ENCODE results near the gene ADGRV1.
A peak's percentile ranks its signal among the peaks of the same experiment; 100 is the strongest.
"Not testable (repeated sequence)": the region's sequence is repeated elsewhere in the genome, so short reads cannot be mapped to it uniquely, and the experiment has no call there.

The ADGRV1 gene

DNA sequence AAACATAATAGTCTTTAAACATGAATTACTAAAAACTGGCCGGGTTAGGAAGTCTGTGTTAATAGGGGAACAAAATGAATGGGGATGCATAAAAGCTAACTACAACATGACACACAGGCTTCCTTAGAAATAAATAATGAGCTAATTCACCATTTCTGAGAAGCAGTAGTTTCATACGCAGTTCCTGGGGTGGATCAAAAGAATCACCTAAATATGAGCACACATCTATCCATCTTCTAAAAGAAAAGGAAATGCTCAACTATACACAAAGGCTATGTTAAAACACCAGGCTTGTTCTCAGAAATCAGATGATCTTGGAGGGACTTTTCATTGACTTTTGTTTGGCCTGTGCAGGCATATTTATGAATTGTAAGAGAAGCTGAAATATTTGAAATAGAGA, 451.5 kb downstream of the ADGRV1 start:
- no peak for DNase-seq

DNA sequence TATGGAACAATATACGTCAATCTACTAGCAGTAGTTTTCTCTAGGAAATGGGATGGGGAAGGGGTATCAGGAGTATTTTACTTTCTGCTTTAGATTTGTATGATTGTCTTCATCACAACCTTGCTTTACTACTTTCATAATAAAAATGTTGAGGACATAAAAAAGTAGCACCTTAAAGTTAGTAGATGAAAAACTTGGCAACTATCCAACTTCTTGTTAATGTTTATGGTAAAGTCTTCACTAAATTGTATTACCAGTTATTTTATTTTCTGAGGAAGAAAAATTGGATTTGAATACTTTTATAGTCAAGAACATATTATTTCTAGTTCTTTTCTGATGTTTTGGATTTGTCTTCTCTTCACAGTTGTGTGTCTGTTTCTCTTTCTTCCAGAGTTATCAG, 452.4 kb downstream of the ADGRV1 start:
- DNase-seq = no peak

DNA sequence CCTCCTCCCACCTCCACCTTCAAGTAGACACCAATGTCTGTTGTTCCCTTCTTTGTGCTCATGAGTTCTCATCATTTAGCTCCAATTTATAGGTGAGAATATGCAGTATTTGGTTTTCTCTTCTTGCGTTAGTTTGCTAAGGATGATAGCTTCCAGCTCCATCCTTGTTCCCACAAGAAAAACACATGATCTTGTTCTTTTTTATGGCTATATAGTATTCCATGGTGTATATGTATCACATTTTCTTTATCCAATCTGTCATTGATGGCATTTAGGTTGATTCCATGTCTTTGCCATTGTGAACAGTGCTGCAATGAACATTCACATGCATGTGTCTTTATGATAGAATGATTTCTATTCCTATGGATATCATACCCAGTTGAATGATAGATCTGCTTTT, 454.3 kb downstream of the ADGRV1 start:
- DNase-seq = not testable (repeated sequence)

DNA sequence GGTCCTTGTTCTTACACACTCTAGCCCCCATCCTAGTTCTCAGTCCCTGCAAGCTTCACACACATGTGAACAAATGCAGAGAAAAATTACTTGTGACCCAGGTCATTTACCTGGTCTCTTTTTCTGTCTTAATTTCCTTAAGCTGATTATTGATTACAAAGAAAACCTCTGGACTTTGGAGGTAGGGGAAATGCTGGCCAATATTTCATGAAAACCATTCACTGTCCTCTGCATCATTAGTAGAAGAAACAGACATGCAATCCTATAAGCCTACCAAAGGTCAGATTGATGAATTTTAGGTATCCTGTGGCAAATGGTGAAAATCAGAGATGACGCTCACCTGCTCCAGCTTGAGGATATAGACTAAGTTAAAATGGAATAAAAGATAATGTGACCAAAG, 457.7 kb downstream of the ADGRV1 start:
- DNase-seq = no peak

DNA sequence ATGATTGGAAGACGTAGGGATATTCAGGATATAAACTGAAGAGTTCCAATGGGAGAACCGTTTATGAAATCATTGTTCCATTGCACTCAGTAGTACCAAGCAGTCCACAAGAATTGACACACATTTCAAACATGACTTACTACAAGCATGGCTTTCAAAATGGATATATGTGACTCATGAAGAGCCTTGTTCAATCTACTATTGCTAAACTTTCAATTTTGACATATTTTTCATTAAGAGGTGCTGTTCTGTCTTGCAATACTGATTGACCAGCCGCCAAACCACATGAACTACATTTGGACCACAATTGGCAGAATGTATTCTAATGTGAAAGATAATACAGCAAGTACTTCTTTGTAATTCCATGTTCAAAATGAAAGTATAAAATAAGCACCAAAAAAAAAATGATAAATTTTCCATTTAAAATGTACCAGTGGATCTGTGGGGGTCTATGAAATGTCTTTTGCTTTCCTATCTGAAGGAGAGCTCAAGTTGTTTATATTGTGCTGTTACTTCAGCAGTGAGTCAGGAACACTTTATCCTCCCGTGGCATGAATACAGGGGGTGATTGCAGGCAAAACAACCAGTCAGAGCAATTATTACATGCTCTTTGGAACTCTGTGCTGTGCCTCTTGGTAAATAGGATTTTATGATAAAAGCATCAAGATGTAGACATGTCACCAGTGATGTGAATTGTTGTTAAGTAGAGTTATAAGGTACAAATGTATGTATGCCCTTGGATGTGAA, 458.5 kb downstream of the ADGRV1 start:
- no peak for DNase-seq

DNA sequence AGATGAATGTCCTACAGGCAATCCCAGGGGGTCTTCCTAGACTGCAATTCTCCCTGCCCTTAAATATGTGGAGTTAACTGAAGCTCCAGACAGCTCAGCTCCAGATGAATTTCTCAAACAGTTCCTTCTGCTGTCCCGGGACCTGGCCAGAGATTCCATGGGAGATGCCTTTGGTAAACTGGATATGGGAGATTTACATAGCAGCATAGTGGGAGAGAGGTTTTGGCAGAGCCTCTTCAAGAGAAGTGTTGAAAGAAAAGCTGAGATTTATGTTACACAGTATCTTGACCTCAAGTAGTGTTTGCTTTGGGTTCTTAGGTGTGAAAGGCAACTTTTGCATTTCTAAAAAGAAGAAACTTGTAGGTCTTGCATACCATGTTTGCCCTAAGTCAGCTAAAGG, 459.6 kb downstream of the ADGRV1 start:
- DNase-seq = no peak

DNA sequence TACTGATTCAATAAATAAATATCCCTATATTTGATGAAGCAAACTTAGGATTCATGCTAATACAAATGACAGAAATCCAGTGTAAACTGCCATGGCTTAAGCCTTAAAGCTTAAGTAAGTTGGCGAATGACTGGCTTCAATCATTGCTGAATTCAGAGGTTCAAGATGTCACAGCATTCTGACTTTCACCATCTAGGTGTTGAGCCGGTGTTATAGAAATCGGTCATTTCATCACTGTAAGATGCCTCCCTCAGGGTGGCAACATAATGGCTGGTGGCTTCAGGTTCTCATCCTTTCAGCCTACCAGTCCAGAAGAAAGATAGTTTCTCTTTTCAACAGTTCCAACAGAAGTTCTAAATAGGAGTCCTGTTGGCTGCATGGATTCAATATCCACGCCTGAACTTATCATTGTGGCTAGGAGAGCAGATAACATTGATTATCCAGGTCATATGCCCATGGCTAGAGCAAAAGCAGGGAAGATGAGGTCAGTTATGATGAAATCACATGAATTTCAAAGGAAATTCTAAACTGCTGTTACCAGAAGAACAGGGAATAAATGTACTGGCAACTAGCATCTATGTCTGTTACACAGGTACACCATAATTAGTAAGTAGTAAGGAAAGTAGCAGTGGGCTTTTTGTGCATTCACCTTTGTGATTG, 460.2 kb downstream of the ADGRV1 start:
- no peak for DNase-seq

DNA sequence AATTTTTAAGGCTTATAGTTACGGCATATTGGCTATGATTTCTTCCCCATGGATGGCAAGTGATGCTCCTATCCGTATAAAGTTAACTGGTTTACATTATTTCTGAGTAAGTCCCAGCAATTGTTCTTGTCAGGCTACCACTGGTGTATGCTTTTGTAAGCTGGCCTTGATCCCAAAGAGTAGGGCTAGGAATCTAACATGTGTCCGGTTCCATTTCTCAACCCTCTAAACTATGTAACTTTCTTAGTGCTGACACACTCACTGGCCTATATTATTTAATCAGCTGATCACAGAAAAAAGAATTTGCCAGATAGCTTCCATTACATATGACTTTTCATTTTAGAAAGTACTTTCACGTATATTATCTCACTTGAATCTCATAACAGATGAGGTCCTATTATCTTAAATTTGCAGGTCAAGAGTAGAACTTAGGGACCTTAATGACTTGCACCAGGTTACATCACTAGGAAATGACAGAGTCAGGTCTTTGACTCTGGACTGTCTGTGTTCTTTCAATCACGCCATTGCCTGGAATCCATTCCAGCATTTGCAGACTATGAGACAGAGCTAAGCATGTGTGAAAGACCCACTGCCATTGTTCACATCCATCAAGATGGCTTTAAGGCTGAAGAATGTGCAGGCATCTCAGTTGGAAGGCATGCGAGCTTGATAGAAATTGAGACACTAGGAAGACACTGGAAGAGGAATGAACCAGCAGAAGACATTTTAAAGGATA, 461.6 kb downstream of the ADGRV1 start:
- DNase-seq = no peak

DNA sequence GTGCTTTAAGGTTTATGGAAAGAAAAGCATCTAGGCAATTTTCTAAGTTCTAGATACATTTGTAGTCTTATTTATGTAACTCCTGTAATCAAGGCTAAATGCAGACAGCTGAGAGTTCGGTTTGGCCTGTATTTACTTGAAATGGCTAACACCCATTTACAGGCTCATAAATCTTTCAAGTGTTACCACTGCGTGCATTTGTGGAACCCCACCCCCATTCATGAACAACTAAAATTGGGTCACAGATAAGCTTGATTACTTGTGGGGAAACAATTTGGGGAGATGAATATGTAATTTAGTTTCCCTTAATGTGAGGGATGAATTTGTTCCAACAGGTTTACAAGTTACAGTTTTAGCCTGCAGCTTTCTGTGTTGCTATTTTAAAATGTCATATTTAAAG, 463.9 kb downstream of the ADGRV1 start:
- DNase-seq = no peak

DNA sequence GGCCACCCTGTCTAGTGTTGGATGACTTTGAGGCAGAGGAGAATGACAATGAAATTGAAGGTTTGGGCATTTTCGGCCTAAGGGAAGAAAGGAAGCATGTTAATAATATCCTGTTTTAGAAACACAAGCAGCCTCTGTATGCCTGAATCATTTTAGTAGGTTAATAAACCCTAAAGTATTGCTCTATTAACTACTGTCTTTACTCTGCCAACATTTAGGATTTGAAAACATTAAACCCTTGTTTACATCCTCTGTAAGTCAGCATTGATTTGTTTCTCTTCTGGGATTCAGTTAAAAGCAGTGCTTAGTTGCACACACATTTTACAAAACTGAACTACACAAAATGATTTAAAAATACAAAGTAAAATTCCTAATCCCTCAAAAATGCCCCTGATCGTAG, 465.6 kb downstream of the ADGRV1 start:
- no peak for DNase-seq

DNA sequence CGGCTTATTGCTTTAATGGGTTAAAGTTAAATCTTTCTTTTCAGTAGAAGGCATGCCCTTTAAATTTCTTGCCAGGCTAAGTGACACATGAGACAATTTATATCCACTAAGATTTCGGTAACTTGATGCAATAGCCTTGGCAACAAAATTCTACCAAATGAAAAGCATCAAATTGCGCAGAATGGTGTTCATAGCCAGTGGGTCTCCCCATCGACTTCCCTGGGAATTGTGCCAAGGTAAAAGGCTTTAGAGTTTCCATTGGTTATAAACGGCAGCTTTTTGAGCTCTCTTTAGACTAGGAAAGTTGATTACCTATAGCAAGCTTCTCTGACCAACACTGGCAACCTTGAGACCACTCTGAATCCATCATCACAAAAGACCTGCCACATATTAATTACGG, 466.1 kb downstream of the ADGRV1 start:
- DNase-seq = no peak

DNA sequence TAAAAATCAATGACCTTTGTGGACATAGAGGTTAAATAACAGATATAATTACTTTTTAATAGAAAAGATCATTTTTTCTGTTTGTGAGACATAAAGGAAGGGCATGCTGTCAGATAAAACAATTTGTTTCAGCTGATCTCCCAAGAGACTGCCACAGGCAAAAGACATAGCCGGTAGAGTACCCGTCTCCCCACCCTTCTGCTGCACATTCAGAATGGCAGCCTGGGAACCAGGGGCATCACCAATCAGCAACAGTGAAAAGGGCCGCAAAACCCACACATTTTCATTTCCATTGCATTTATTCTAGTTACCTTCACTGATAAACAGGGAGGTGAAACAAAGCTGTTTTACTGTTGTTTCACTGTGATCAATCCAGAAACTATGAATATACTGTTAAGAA, 466.9 kb downstream of the ADGRV1 start:
- DNase-seq = no peak

DNA sequence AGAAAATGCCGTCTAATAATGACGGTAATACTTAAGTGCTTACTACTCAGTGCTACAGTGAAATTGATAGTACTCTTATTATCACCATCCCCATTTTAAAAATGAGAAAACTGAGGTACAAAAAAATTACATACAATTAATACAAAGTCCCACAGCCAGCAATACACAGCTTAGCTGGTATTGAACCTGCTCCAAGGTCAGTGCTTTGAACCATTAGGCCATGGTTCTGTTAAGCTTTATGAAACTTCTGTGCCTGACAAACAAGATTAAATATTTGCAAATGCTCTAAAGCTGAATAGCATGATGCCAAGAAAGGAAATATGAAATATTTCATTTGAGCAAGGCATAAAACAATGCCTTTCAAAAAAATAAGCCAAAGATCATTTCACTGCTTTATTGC, 467.4 kb downstream of the ADGRV1 start:
- DNase-seq = no peak

DNA sequence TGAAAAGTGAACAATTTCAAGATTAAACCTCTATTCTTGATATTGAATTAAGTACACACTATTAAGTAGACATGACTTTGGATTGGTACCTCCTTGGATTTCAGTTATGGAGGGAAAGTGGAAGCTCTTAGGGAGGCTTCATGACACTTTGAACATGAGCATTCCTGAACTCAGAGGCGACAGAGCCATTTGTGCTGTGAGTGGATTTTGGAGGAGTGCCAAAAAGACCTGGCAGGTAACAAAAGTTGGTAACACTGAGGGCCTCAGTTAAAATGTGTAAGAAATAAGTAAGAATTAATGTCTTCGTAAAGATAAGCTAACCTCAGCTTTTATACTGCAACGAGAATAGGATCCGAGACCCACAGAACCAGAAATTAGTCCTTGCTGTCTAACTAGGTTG, 467.9 kb downstream of the ADGRV1 start:
- no peak for DNase-seq

DNA sequence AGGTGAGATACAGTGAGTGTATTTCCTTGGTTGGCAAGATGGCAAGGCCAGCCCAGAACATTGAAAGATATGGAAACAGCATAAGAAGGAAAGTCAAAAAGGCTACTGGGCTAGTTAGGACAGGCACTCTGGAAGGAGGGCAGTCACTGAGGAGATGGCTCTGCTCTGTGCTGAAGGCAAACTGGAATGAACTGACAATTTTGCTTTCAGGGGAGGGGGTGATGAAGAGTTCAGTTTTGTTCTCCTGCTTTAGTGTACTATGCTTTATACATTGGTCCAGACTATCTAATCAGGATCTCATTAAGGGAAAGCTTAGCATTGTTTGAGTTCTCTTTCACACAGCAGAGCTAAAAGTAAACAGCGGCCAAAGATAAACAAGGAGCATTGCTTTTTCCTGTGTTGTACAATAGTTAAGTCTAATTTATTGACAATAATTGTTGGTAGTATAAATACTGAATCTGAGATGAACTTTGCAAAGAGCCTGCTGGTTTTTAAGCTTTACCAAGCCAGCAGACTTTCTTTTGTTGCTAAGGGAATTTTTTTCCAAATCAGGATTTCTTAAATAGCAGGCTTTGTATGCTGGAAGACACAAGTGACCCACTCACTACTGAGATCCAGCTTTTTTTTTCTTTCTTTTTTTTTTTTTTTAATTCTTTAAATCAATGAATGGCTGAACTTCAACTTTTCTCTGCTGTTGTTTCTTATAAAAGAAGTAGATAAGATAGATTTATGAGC, 469.0 kb downstream of the ADGRV1 start:
- DNase-seq = no peak

DNA sequence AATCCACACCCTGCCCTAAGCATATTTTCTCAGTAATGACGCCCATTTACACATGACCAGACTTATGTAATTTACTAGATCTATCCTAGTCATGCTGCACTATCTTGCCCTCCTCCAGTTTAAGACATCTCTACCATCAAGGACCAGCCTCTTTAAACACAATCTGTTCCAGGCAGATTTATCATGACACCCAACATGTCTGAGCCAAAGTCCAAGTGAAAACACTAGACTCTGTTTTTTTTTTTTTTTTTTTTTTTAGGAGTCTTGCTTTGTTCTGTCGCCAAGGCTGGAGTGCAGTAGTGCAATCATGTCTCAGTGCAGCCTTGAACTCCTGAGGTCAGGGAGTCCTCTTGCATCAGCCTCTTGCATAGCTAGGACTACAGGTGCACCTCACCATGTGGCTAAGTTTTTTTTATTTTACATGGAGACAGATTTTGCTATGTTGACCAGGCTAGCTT, 469.9 kb downstream of the ADGRV1 start:
- no peak for DNase-seq

DNA sequence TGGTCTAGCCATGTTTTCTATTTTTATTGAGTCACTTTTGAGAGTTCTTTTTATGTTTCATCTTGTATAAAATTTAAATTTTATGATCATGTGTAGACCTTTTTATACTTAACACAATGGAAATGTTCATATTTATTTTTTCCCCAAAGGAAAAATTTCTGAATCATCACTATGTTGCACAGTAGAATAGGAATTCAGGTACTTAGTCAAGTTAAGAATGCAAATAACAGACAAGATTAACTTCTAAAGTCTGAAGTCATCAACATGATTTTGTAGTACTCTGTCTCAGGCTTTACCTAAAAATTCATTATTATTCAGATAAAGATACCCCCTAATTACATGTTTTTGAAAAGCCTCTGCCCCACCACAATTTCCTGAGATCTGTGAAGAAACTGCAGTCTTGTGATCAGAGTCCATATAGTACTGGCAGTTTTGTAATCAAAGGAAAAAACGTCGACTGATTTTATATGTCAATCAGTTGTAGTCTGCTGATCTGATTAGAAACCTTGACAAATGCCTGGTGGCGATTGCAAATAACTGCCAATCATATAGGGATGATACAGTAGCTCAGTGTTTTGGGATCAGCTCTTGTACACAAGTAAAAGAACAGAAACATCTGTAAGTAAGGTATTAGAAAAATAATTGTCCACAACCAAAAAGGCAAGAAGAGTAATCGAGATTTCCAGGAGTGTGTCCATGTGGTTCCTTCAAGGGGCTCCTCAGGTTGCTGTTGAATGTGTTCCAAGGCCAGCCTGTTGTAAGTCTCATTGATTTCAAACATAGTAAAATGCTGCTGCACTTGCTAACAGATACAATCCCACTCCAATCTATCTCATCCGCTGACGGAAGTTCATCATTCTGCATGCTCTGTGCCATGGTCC, 472.2 kb downstream of the ADGRV1 start:
- peak; percentile 13 for DNase-seq

DNA sequence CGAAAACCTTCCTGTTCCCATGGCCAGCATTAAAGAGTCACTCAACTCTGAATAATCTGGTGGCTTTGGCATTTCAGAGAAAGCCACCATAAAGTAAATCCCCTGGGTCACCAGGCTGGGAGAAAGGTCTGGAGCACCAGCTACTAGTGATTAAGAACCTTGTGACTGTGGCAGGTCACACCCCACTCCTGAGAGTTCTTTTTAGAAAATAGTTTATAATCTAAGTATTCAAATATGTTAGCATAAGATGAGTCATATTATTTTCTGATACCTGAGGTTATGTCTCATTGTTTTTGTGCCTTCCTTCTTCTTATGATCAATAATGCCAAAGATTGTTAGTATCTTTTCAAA, 472.8 kb downstream of the ADGRV1 start:
- no peak for DNase-seq

DNA sequence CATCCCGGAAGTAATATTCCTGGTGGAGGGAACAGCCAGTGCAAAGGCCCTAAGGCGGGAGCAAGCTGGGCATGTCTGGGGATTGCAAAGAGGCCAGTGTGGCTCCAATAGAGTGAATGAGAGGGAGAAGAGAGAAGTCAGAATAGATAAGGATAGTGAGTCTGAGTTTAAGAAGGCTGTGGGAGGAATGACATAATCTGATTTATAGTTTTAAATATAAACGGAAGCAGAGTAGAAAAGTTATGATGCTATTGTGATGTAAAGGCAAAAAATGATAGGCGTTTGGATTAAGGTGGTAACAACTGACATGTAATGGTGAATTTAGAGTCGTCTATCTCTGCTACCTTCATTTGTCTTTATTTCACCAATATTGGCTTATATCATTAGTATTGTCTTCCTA, 473.5 kb downstream of the ADGRV1 start:
- no peak for DNase-seq

DNA sequence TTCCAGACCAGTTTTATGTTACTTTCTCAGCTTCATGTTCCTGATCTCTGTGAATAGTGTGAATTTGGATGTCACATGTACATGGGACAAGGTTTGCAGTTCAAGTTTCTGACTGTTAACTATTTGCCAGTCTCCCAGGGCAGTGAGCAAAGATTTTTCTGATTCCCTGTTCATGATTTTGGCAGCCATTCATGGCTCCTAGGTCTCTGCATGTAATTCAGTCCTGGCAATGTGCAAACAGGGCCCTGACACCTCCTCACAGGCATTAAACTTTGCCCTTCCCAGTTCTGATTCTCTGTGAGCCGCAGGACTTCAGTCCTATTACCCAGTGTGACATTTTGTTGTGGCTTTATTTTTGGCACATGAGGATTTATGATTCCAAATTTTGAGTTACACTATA, 474.8 kb downstream of the ADGRV1 start:
- DNase-seq = no peak

DNA sequence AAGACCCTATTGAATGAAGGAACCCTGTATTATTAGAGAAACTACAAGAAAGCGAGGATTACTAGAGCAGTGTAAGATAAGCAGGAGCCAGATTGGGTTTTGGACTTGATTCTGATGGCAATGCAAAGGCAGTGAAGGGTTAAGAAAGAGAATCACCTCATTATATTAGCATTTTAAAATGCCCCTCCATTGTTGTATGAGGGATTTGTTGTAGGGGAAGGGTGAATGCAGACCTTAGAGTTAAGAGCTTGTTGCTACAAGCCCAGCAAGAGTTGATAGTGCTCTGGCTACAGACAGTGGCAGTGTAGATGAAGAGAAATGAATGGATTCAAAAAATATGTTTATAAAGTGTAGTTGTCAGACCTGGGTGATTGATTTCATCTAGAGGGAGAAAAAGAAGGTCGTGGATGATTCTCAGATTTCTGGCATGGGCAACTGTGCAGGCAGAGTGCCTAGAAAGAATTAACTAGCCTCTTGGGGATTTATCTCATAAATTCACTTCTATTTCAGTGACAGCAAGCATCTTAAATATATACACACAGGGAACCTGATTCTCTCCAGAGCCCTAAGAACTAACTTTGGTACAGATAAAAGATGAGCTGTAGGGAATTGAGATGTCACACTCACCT, 479.7 kb downstream of the ADGRV1 start:
- DNase-seq = no peak

DNA sequence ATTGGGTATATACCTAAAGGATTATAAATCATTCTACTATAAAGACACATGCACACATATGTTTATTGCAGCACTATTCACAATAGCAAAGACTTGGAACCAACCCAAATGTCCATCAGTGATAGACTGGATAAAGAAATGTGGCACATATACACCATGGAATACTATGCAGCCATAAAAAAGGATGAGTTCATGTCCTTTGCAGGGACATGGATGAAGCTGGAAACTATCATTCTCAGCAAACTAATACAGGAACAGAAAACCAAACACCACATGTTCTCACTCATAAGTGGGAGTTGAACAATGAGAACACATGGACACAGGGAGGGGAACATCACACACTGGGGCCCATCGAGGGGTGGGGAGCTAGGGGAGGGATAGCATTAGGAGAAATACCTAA, 482.5 kb downstream of the ADGRV1 start:
- not testable (repeated sequence) for DNase-seq

All from hematopoietic multipotent progenitor cell treated with erythropoietin and hydrocortisone succinate and interleukin-3 and kit ligand, for 4 days (in vitro differentiated cells).